ENCODE data around the gene FOSL2.

DNA sequence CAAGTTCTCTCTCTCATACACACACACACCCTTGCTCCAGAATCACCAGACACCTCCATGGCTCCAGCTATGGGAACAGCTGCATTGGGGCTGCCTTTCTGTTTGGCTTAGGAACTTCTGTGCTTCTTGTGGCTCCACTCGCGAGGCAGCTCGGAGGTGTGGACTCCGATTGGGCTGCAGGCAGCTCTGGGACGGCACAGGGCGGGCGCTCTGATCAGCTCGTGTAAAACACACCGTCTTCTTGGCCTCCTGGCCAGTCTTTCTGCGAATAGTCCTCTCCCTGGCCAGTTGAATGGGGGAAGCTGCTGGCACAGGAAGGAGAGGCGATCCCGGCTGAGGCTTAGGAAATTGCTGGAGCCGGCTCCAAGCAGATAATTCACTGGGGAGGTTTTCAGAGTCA is 22.4 kb downstream of the FOSL2 start:
- TF ChIP-seq EZH2 (IDR thresholded peaks at IDR 0.05; ENCODE audit: low read length, unreplicated experiment), result no peak
- TF ChIP-seq, protein P1, sequence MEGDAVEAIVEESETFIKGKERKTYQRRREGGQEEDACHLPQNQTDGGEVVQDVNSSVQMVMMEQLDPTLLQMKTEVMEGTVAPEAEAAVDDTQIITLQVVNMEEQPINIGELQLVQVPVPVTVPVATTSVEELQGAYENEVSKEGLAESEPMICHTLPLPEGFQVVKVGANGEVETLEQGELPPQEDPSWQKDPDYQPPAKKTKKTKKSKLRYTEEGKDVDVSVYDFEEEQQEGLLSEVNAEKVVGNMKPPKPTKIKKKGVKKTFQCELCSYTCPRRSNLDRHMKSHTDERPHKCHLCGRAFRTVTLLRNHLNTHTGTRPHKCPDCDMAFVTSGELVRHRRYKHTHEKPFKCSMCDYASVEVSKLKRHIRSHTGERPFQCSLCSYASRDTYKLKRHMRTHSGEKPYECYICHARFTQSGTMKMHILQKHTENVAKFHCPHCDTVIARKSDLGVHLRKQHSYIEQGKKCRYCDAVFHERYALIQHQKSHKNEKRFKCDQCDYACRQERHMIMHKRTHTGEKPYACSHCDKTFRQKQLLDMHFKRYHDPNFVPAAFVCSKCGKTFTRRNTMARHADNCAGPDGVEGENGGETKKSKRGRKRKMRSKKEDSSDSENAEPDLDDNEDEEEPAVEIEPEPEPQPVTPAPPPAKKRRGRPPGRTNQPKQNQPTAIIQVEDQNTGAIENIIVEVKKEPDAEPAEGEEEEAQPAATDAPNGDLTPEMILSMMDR (conservative IDR thresholded peaks at IDR 0.05; ENCODE audit: low read depth, low read length), result no peak

Measured in PC-3 (cell line).